Loucy (cell line): ENCODE data around the gene OR10AD1.

ENCODE experiments used
- H2AFZ ChIP-seq: fragments of 200-600 bp; sonication (generic); 2 replicates; pipeline ENCODE4 v1.6.0; 2016; ENCODE audit warnings: antibody characterized with exemption, mild to moderate bottlenecking, low read length, moderate library complexity
- H3F3A ChIP-seq: fragments of 200-600 bp; 2 replicates; pipeline ENCODE4 v1.6.0; 2016; ENCODE audit warnings: antibody characterized with exemption, low read depth, mild to moderate bottlenecking
- H3K27me3 ChIP-seq: fragments of 200-600 bp; sonication (generic); 2 replicates; pipeline ENCODE4 v1.6.1; 2014; ENCODE audit warnings: low read length, mild to moderate bottlenecking; ENCODE audit not compliant: insufficient read depth, poor library complexity, severe bottlenecking
- H3K36me3 ChIP-seq: fragments of 200-600 bp; sonication (generic); 2 replicates; pipeline ENCODE4 v1.6.1; 2016; ENCODE audit warnings: low read length; ENCODE audit not compliant: insufficient read depth
- H3K4me1 ChIP-seq: fragments of 200-600 bp; sonication (generic); 2 replicates; pipeline ENCODE4 v1.5.1; 2014; ENCODE audit warnings: low read length, mild to moderate bottlenecking; ENCODE audit not compliant: insufficient read depth, poor library complexity, severe bottlenecking
- H3K4me2 ChIP-seq: fragments of 200-600 bp; sonication (generic); 2 replicates; pipeline ENCODE4 v1.6.0; 2014; ENCODE audit warnings: antibody characterized with exemption, low read length, low read depth, mild to moderate bottlenecking; ENCODE audit not compliant: poor library complexity, severe bottlenecking
- H3K4me3 ChIP-seq: fragments of 200-600 bp; sonication (generic); 2 replicates; pipeline ENCODE4 v1.5.1; 2014; ENCODE audit warnings: low read length, mild to moderate bottlenecking, mixed read lengths; ENCODE audit not compliant: poor library complexity, severe bottlenecking
- H3K79me2 ChIP-seq: fragments of 200-600 bp; sonication (generic); 2 replicates; pipeline ENCODE4 v1.6.1; 2014; ENCODE audit warnings: low read length; ENCODE audit not compliant: insufficient read depth
- H3K9ac ChIP-seq: fragments of 200-600 bp; sonication (generic); 2 replicates; pipeline ENCODE4 v1.6.0; 2014; ENCODE audit warnings: mild to moderate bottlenecking, low read depth, low read length, moderate library complexity; ENCODE audit not compliant: poor library complexity, severe bottlenecking
- H3K9me2 ChIP-seq: fragments of 200-600 bp; sonication (generic); replicated peaks from 2 replicates; pipeline ENCODE4 v1.6.1; 2016; ENCODE audit warnings: low read depth, low read length, mixed read lengths
- H3K9me3 ChIP-seq: fragments of 200-600 bp; sonication (generic); 2 replicates; pipeline ENCODE4 v1.6.1; 2014; ENCODE audit warnings: mild to moderate bottlenecking, antibody characterized with exemption, low read length, low read depth; ENCODE audit not compliant: insufficient read depth
- H4K20me1 ChIP-seq: fragments of 200-600 bp; sonication (generic); 2 replicates; pipeline ENCODE4 v1.6.0; 2014; ENCODE audit warnings: antibody characterized with exemption, low read length, mild to moderate bottlenecking; ENCODE audit not compliant: insufficient read depth, poor library complexity, severe bottlenecking
- CTCF ChIP-seq: fragments of 200-600 bp; sonication (generic); conservative IDR thresholded peaks from 2 replicates; pipeline ENCODE4 v1.5.1; 2014; ENCODE audit warnings: mild to moderate bottlenecking, antibody characterized with exemption, low read length
- EZH2phosphoT487 ChIP-seq: fragments of 200-600 bp; IDR thresholded peaks from 2 replicates; pipeline ENCODE4 v1.6.1; 2018; ENCODE audit warnings: antibody characterized with exemption, mild to moderate bottlenecking, moderate library complexity, borderline replicate concordance

OR10AD1 gene

GRCh38 chr12:48179466-48179865, 23.6 kb downstream of the OR10AD1 start:
- no peak overlapping the region for H2AFZ ChIP-seq
- H3K79me2 ChIP-seq: no peaks in the 10 kb centered on the region
- no peaks in the 10 kb centered on the region for H3K9me2 ChIP-seq
- H3K4me2 ChIP-seq: no peak overlapping the region
- H4K20me1 ChIP-seq: no peaks in the 10 kb centered on the region
- no peaks in the 10 kb centered on the region for H3K27me3 ChIP-seq
- no peak overlapping the region for H3K9ac ChIP-seq
- no peaks in the 10 kb centered on the region for H3K9me3 ChIP-seq
- H3F3A ChIP-seq: no peaks in the 10 kb centered on the region
- TF ChIP-seq CTCF: no peak
- TF ChIP-seq EZH2phosphoT487: no peak
- H3K36me3 ChIP-seq: no peaks in the 10 kb centered on the region
- H3K4me3 ChIP-seq: no peak overlapping the region
- peaks cover 20% of the 10 kb centered on the region for H3K4me1 ChIP-seq

DNA sequence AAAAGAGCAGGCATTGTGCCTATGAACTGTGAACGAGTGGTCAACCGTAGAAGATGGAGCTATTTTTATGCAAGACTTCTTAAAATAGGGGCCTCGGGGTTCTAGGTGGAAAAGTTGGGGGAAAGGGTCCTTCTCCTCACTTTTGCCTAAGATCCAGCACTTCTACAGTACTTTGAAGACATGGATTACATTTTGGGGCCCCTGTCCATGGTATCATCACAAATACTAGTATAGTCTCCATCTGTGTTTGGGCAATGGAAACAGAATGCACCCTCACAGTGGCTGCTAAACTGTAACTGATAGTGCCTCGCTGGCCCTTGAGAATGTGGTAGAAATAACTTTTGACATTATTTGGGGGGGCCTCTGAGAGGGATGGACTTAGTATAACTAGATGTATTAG, 25.1 kb downstream of the OR10AD1 start:
- no peak overlapping the region for H3K4me2 ChIP-seq
- H3F3A ChIP-seq: no peaks in the 10 kb centered on the region
- H3K4me1 ChIP-seq: peaks cover 20% of the 10 kb centered on the region
- H3K79me2 ChIP-seq: no peaks in the 10 kb centered on the region
- no peak overlapping the region for H2AFZ ChIP-seq
- H4K20me1 ChIP-seq: no peaks in the 10 kb centered on the region
- H3K27me3 ChIP-seq: no peaks in the 10 kb centered on the region
- H3K9me3 ChIP-seq: no peaks in the 10 kb centered on the region
- TF ChIP-seq EZH2phosphoT487: no peak
- H3K4me3 ChIP-seq: no peak overlapping the region
- H3K9ac ChIP-seq: no peak overlapping the region
- no peaks in the 10 kb centered on the region for H3K36me3 ChIP-seq
- H3K9me2 ChIP-seq: no peaks in the 10 kb centered on the region

GRCh38 chr12:48176417-48176751, 26.7 kb downstream of the OR10AD1 start:
- Histone ChIP-seq H3K36me3 (no peaks in the 10 kb centered on the region), H2AFZ (peak overlapping the region; percentile 90), H3K9me3 (no peaks in the 10 kb centered on the region), H3K9ac (peak overlapping the region; percentile 52), H3K79me2 (no peaks in the 10 kb centered on the region), H3K4me3 (peak overlapping the region; percentile 44), H3F3A (no peaks in the 10 kb centered on the region), H3K27me3 (no peaks in the 10 kb centered on the region), H3K4me2 (peak overlapping the region; percentile 65), H3K9me2 (no peaks in the 10 kb centered on the region), H3K4me1 (peaks cover 14% of the 10 kb centered on the region), H4K20me1 (no peaks in the 10 kb centered on the region)
- no peak for TF ChIP-seq CTCF

DNA sequence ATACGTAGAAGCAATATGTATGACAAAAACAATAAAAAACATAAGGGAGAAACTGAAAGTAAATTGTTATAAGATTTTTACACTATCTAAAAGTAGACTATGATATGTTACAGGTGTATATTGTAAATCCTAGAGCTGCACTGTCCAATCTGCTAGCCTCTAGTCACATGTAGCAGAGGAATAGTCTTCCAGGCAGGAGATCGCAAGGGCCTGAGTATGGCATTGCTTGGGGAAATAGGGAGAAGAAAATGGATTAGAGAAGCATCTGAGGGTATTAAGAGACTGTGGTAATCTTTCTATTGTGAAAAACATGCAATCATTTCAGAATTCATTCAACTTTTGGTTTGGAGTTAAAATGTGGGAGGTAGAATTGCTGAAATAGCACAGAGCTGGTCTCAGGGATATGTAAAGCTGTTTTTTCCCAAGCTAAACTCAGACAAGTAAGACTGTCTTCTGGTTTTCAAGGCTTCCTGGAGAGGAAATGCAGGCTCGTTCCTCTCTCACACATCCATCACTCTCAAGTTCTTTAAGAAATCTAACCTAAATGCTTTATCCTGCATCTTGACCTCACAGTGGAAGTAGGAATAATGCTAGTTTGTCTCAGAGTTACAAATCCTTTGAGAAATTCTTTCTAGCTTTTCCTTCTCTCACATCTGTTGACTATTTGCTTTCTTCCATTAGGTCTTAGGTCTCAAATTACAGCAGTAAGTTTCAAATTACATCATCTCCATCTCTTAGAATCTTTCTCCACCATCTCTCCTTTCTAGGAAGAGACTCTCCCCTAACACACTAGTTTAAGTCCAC, 27.3 kb downstream of the OR10AD1 start:
- Histone ChIP-seq H3K4me2 (peak overlapping the region; percentile 65), H3K9me3 (no peaks in the 10 kb centered on the region), H2AFZ (peak overlapping the region; percentile 90), H3K9ac (peak overlapping the region; percentile 52), H3K27me3 (no peaks in the 10 kb centered on the region), H3K36me3 (no peaks in the 10 kb centered on the region), H3K4me1 (peaks cover 14% of the 10 kb centered on the region), H3K9me2 (no peaks in the 10 kb centered on the region), H3F3A (no peaks in the 10 kb centered on the region), H4K20me1 (no peaks in the 10 kb centered on the region), H3K4me3 (peak overlapping the region; percentile 44), H3K79me2 (no peaks in the 10 kb centered on the region)
- TF ChIP-seq CTCF: no peak
- no peak for TF ChIP-seq EZH2phosphoT487
